Stimulated activated naive CD8-positive, alpha-beta T cell treated with anti-CD3 and anti-CD28 coated beads, Interleukin-15, Interleukin-2, amounts not matched to agents 100 U/mL and 50 U/mL, for 24 hours (primary cell): ENCODE results near the gene PRIM1.
"Not testable (repeated sequence)": the region's sequence is repeated elsewhere in the genome, so short reads cannot be mapped to it uniquely, and the experiment has no call there.

Experiments used
- ATAC-seq: fragments of 150-1000 bp; cut with Tn5 transposase; one replicate; pipeline ENCODE4 v1.10.0; 2021
- DNase-seq: peaks from one replicate; pipeline ENCODE4 v3.0.0; 2021

Gene PRIM1

GRCh38 chr12:56716933-56717880, 34.9 kb downstream of the PRIM1 start:
- DNase-seq = no peak
- ATAC-seq = no peak

- ATAC-seq (no peak), DNase-seq (no peak)
Observed at GRCh38 chr12:56716458-56716857, 35.7 kb downstream of the PRIM1 start.

DNA sequence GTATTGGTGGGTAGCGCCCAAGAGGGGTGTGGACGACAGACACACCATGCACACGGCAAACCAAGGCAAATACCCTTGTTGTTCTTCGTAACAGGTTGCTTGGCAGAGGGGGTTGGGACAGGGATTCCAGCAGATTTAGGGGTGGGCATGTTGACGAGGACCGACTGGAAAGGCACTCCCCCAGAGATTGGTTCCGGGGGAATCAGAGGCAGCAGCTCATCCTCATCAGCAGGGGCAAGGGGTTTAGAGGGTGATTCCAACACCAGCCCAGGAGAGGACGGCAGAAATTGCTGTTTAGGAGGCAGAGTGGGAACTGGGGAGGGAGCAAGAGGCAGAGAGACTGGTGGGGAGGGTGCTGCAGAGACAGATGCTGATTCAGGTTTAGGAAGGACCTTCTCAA, 36.3 kb downstream of the PRIM1 start:
- no peak for DNase-seq

DNA sequence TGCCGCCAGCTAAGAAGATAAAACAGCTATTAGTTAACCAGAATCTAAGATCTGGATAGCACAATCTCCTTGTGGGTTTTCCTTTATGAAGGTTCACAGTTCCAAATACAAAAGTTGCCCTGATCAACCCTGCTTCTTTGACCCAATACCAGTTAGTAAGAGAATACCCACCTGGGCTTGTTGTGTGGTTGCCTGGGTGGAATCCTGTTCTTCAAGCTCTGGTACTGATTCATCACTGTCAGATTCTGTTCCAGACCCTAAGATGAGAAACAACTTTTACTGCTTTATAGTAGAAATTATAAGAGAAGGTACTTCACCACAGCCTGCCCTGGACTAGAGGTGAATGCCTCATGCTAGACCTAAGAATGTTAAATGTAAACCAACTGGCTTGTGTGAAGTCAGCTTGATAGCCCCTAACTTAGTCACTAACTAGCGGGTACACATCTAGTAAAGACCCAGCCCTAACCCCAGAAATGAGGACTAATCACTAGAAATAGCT, 37.6 kb downstream of the PRIM1 start:
- ATAC-seq (no peak), DNase-seq (no peak)

More for the DNA sequence above, 36.3 kb downstream of the PRIM1 start:
- ATAC-seq = no peak

DNA sequence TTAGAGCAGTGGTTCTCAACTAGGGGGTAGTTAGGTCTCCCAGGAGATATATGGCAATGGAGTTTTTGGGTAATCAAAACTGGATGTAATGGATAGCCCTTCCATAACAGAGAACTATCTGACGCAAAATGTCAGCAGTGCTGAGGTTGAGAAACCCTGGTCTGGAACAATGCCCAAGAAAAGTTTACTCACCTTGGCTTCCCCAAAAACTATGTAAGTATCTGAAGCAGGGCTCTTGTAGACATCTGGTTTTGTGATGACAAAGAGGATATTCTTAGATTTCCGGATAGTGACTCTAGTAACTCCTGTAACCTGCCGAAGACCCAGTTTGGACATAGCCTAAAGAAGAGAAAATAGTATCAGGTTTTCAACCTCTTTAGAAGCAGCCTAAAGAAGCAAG, 38.8 kb downstream of the PRIM1 start:
- no peak for ATAC-seq
- DNase-seq = no peak

DNA sequence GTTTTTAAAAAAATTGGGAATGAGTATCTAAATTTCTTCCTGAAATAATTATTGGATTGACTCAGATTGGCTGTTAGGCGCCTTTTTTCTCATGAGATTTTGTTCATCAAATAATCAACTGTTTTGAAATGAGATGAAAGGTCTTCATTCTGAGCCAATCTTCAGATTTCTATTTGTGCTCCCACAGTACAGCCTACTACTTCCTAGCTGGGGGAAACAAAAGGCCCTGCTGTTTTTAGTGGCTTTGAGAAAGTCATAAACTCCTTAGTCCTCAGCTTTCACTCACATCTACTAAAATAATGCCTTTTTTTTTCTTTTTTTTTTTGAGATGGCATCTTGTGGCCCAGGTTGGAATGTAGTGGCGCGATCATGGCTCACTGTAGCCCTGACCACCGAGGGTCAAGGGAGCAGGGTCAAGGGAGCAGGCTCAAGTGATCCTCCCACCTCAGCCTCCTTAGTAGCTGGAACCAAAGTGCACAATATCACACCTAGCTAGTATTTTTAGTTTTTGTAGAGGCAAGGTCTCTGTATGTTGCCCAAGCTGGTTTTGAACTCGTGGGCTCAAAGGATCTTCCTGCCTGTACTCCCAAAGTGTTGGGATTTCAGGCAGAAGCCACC, 42.3 kb downstream of the PRIM1 start:
- ATAC-seq = no peak

DNA sequence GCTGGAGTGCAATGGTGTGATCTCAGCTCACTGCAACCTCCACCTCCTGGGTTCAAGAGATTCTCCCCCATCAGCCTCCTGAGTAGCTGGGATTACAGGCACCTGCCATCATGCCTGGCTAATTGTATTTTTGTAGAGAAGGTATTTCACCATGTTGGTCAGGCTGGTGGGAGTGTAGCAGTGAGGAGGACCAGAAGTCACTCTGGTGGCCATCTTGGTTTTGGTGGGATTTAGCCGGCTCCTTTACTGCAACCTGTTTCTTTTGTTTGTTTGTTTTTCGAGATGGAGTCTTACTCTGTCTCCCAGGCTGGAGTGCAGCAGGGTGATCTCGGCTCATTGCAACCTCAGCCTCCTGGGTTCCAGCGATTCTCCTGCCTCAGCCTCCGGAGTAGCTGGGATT, 47.6 kb downstream of the PRIM1 start:
- not testable (repeated sequence) for ATAC-seq, DNase-seq

More for the DNA sequence above, 42.3 kb downstream of the PRIM1 start:
- no peak for DNase-seq

DNA sequence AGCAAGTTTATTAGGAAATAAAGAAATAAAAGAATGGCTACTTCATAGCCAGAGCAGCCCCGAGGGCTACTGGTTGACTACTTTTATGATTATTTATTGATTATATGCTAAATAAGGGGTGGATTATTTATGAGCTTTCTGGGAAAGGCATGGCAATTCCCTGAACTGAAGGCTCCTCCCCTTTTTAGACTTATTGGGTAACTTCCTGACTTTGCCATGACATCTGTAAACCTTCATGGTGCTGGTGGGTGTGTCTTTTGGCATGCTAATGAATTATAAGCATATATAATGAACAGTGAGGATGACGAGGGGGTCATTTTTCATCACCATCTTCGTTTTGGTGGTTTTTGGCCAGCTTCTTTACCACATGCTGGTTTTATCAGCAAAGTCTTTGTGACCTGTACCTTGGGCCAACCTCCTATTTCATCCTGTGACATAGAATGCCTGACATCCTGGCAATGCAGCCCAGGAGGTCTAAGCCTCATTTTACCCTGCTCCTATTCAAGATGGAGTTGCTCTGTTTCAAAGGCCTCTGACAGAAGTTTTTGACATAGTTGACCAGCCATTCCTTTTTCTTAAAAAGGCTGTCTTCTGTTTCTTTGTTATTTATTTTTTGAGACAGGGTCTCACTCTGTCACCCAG, 53.0 kb downstream of the PRIM1 start:
- no peak for DNase-seq
- no peak for ATAC-seq

DNA sequence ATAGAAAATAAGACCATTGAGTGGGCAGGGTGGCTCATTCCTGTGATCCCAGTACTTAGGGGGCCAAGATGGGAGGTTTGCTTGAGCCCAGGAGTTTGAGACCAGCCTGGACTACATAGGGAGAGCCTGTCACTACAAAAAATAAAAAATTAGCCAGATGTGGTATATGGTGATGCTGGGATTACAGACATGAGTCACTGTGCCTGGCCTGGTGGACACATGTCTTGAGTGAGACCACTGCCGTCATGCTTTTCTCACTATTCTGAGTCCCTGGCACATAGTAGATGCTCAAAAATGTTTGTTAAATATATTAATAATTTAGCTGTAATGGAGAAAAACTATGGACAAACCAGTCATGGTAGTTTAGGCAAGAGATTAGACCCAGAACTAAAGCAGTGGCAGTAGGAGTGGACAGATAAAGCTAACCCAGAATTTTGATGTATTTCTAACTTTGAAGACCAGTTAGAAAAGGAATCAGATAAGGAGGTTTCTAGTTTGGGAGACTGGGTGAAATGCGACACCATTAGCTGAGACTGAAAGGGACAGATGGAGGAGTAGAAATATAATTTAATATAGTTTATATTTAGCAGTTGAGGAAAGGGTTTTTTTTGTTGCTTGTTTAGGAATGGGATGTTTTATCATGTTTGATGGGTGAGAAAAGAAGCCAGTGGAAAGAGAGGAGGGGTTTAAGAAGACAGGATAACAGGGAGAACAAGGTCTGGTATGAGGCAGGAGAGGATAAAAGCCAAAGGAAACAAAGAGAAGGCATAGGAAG, 56.6 kb downstream of the PRIM1 start:
- DNase-seq (no peak), ATAC-seq (no peak)

GRCh38 chr12:56694161-56694560, 58.0 kb downstream of the PRIM1 start:
- ATAC-seq (no peak), DNase-seq (no peak)

DNA sequence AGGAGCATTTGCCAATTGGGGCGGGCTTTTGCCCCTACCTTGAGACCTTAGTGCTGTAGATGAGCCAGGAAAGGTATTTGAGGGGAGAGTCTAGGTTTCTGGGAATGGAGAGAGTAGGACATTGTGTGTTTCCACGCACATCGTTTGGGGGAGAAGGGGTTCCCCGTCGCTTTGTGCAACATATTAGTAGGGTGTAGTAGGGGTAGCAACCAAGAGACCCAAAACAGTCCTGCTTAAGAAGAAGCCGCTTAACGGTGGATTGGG, 63.3 kb downstream of the PRIM1 start:
- DNase-seq (no peak), ATAC-seq (no peak)

- DNase-seq = peak; percentile 98
- ATAC-seq = peak; percentile 83
Observed at GRCh38 chr12:56688129-56688845, 63.8 kb downstream of the PRIM1 start, which contains the start of gene PTGES3. Gene PTGES3, minus strand, starts transcription at chr12:56688284. Its CDS starts 285 bp downstream, at chr12:56687999.

DNA sequence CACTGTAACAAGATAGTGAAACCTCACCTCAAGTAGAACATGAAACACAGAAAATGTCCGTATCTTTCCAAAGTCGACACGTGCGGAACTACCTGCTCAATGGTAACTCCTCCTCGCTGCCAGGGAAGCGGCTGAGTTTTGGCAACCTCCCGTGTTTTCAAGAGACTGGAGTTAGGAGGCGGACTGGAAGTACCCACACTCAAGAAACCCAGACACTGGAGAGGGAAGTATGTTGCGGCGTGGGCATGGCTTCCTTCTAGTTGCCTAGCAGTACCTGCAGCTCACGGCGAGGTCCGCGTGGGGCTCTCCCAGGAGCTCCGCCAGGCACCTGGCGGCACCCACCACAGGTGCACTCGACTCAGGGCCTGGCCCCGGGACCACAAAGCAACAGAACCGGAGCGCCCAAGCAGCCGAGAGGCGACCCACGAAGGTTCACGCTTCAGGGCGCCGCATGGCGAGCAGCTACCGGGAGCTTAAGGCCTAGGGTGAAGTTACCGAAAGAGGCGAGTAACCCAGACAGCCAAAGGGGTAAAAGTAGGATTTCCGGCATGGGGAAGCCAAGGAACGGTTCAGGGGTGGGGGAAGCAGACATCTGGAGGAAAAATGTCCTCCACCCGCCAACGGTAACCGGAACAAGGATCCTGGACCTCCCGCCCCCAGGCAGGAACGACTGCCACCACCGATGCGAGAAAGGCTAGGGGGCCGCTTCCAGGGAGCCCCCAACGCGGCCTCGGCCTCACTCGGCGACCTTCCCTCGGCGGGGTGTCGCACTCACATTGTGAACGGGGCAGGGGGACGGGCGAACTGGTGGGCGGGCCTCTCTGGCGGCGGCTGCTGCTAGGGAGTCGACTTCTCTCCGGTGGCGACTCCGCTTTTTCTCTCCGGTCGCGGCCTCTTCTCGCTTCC, 64.6 kb downstream of the PRIM1 start:
- ATAC-seq = peak; percentile 1
- peak; percentile 56 for DNase-seq

DNA sequence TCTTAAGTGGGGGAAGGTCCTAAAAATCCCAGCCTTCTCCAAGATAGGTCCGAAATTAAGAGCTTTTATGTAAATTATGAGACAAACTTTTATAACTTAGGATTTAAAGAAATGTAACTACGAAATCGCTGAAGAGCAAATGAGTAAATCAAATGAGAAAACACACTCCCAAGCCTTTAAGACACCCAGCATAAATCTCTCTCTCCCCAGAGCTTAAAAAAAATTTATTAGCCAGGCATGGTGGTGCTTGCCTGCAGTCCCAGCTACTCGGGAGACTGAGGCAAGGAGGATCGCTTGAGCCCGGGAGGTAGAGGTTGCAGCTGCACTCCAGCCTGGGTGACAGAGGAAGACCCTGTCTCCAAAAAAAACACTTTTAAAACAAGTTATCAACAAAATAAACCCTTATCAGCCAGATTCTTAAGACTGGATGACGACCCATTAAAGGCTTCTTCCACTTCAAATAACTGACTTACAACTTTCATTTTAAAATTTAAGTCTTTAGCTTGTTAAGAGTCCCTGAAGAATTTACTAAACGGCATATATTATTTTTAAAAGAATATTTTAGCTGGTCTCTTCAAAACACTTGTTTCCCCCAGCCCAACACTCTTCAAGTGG, 67.3 kb downstream of the PRIM1 start:
- DNase-seq = no peak
- ATAC-seq = no peak

- DNase-seq = no peak
- no peak for ATAC-seq
Observed at GRCh38 chr12:56682323-56682722, 69.8 kb downstream of the PRIM1 start.
